Astrocyte of the spinal cord (primary cell): ENCODE data around the gene ALDH1A2.

Experiments used
- DNase-seq: peaks from one replicate; pipeline ENCODE4 v3.0.0; 2011; ENCODE audit warnings: low read depth, low spot score
- H3K4me3 ChIP-seq: 2 replicates; pipeline ENCODE4 v1.5.1; 2011; ENCODE audit warnings: low read depth, mild to moderate bottlenecking, low read length, moderate library complexity
- CTCF ChIP-seq: IDR thresholded peaks from 2 replicates; pipeline ENCODE4 v1.5.1; 2012; ENCODE audit warnings: low read depth, mild to moderate bottlenecking, low read length, inconsistent platforms
- in situ Hi-C: cut with HindIII; loops from 2 replicates; pipeline ENCODE4 v1.10.0; 2017; ENCODE audit warnings: low sequenced_read_pairs

Gene ALDH1A2

GRCh38 chr15:58019503-58020376, 45.8 kb downstream of the ALDH1A2 start:
- H3K4me3 ChIP-seq: no peak overlapping the region
- in situ Hi-C loops: no loop called here
- peak; percentile 35 for DNase-seq
- no peak for TF ChIP-seq CTCF

DNA sequence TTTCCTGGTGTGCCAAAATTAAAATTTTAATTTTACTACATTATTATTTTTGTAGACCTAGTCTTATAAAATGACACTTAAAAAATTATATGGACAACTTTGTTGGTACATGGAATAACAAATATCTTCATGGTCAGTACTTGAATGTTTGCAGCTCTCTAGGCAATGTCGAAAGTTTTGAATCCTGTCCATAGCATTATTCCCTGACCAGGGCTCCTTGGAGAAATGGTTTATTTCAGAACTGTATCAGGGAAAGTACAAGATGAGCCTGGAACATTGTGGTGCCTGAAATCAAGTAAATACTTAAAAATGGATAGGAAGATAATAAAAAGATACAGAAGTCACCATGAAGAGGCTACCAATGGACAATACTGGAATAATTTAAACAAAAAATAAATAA, 47.6 kb downstream of the ALDH1A2 start:
- H3K4me3 ChIP-seq: no peak overlapping the region
- no peak for TF ChIP-seq CTCF
- no peak for DNase-seq
- in situ Hi-C loops: no loop called here

DNA sequence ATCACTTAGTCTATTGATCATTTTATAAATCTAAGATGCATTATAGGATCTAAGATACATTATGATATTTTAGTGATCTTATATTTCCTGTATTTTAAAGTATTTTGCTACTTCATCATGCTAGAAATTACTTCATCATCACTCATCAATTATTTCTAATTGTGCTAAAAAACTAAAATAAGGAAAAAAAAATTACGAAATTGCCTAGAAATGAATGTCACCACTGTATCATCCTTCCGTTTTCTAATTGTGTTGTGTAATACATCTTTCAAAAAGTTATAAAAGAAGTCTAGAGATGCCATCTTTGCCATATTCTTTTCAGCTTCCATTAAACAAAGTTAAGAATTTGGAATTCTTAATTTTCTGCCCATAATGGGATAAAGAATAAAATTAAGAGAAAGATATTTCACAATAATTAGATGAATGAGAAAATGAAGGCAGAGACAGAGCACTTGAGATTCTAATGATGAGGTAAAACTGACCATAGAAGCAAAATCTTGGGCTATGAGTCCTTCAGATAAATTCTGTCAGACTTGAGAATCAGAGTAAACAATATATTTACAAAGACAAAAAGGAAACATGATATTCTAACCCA, 48.8 kb downstream of the ALDH1A2 start:
- H3K4me3 ChIP-seq: no peak overlapping the region
- no peak for TF ChIP-seq CTCF
- in situ Hi-C loops: no loop called here
- no peak for DNase-seq

DNA sequence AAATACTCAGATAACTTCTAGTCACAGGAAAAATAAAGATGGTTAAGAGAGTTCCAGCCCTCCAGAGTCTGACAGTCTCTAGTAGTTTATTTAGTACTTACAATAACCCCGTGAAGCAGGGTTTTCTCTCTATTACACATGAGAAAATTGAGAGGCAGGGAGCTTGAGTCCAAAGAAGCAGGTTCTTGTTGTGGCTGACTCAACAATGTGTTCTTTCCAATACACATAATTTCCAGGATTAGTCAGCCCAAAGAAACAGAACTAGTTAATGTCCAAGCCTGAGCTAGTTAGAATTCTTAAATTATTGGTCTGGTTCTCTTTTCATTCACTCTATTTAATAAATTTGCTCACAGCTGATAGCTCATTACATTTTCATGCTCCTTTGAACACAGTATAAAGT, 49.9 kb downstream of the ALDH1A2 start:
- peak; percentile 56 for DNase-seq
- TF ChIP-seq CTCF: no peak
- in situ Hi-C loops: no loop called here
- H3K4me3 ChIP-seq: no peak overlapping the region

DNA sequence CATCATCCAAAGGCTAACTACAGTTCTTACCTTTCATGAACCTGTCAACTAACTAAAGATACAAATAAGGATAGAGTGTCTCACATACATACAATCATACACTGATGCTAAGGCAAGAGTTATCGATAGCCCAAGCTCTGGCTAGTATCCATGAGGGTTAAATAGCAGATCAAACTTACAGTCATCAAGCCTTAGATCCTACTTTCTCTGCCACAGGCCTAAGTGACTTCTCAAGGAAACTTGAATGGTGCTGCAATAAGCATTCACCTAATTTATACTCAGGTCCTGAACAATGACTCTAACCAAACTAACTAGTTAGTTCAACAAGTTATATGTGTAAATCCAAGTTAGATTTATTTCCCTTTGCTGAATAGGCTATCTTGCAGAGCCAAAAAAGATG, 51.0 kb downstream of the ALDH1A2 start:
- no peak overlapping the region for H3K4me3 ChIP-seq
- in situ Hi-C loops: no loop called here
- TF ChIP-seq CTCF: no peak
- no peak for DNase-seq

- H3K4me3 ChIP-seq: no peak overlapping the region
- in situ Hi-C loops: no loop called here
- TF ChIP-seq CTCF: no peak
- DNase-seq: no peak
Observed at GRCh38 chr15:58014040-58014439, 51.5 kb downstream of the ALDH1A2 start.
